Prostate gland (tissue), 2 donors: ENCODE data around the gene ACTN1.

ENCODE experiments used
- POLR2A ChIP-seq: fragments of 450-650 bp; IDR thresholded peaks from one replicate; pipeline ENCODE4 v1.6.1; 2016; ENCODE audit warnings: antibody characterized with exemption, mild to moderate bottlenecking
- POLR2AphosphoS5 ChIP-seq: sonication (generic); formaldehyde crosslinking; IDR thresholded peaks from one replicate; pipeline ENCODE4 v1.6.1; 2017; ENCODE audit warnings: antibody characterized with exemption
- TF ChIP-seq, protein P1 (sequence below), 4 experiments: fragments of 200-600 bp in 2 of 4; fragments of 450-650 bp in 2 of 4; sonication (generic) in 2 of 4; IDR thresholded peaks; 1 replicate in 3 of 4; 2 replicates in 1 of 4; pipeline ENCODE4 v1.5.1; 2016 to 2019; ENCODE audit warnings: antibody characterized with exemption in 4 of 4, mild to moderate bottlenecking in 2 of 4, moderate library complexity in 2 of 4

GRCh38 chr14:68891851-68892660 lies 87.0 kb downstream of the ACTN1 start:
- TF ChIP-seq, protein P1, sequence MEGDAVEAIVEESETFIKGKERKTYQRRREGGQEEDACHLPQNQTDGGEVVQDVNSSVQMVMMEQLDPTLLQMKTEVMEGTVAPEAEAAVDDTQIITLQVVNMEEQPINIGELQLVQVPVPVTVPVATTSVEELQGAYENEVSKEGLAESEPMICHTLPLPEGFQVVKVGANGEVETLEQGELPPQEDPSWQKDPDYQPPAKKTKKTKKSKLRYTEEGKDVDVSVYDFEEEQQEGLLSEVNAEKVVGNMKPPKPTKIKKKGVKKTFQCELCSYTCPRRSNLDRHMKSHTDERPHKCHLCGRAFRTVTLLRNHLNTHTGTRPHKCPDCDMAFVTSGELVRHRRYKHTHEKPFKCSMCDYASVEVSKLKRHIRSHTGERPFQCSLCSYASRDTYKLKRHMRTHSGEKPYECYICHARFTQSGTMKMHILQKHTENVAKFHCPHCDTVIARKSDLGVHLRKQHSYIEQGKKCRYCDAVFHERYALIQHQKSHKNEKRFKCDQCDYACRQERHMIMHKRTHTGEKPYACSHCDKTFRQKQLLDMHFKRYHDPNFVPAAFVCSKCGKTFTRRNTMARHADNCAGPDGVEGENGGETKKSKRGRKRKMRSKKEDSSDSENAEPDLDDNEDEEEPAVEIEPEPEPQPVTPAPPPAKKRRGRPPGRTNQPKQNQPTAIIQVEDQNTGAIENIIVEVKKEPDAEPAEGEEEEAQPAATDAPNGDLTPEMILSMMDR (IDR thresholded peaks at IDR 0.05): no peak
- no peak for TF ChIP-seq POLR2A
- no peak for TF ChIP-seq POLR2AphosphoS5
